Stomach (tissue), 9 donors: Measurements from ENCODE around the gene FITM1. TPM values are rescaled to one million over a fixed set of nuclear protein-coding genes. Genes with fewer than 3 reads are reported as not detected.

Source experiments
- DNase-seq, 2 donors: peaks; one replicate each; pipeline versions ENCODE4 v3.0.0 to v3.0.0-alpha.2; 2013 to 2019
- H3K27ac ChIP-seq, 5 donors: fragments of 200-600 bp in 4 of 5; sonication (generic) in 4 of 5; one replicate each; pipeline ENCODE4 v1.5.1; 2013 to 2019; ENCODE audit warnings: mild to moderate bottlenecking in 1 of 5, moderate library complexity in 1 of 5
- H3K27me3 ChIP-seq, 3 donors: fragments of 200-600 bp; sonication (generic); one replicate each; pipeline ENCODE4 v1.5.1; 2017 to 2019; ENCODE audit warnings: mixed run types in 1 of 3
- H3K36me3 ChIP-seq, 4 donors: fragments of 200-600 bp; sonication (generic); 1 replicate in 3 of 4; 2 replicates in 1 of 4; pipeline ENCODE4 v1.5.1; 2016 to 2019
- H3K4me1 ChIP-seq, 4 donors: fragments of 200-600 bp; sonication (generic); one replicate each; pipeline ENCODE4 v1.5.1; 2016 to 2019
- H3K4me3 ChIP-seq, 4 donors: fragments of 200-600 bp; sonication (generic) in 3 of 4; one replicate each; pipeline ENCODE4 v1.5.1; 2016 to 2019; ENCODE audit warnings: mild to moderate bottlenecking in 1 of 4
- H3K9me3 ChIP-seq, 4 donors: fragments of 200-600 bp; sonication (generic); one replicate each; pipeline ENCODE4 v1.5.1; 2016 to 2019
- EP300 ChIP-seq: sonication (generic); formaldehyde crosslinking; IDR thresholded peaks from one replicate; pipeline ENCODE4 v1.6.1; 2017; ENCODE audit warnings: antibody characterized with exemption
- POLR2A ChIP-seq, 4 donors: fragments of 450-650 bp; IDR thresholded peaks; one replicate each; pipeline ENCODE4 v1.6.1; 2016; ENCODE audit warnings: antibody characterized with exemption in 4 of 4, control low read depth in 2 of 4, mild to moderate bottlenecking in 1 of 4, moderate library complexity in 1 of 4
- POLR2AphosphoS5 ChIP-seq, 3 donors: sonication (generic); formaldehyde crosslinking; IDR thresholded peaks; one replicate each; pipeline ENCODE4 v1.6.1; 2016; ENCODE audit warnings: antibody characterized with exemption in 3 of 3
- WGBS, 5 donors: extraction: QIAGEN DNeasy Blood & Tissue Kit in 3 of 5; methylation state at CpG; one replicate each; pipeline versions ENCODE4 v1.1.5 to v1.1.7; 2013 to 2018; 5-methylcytosine and 5-hydroxymethylcytosine counted together
- intact Hi-C: fragments of 100-400 bp; cut with DNase I; formaldehyde crosslinking; loops from one replicate; pipeline ENCODE4 v1.15.1; 2023; ENCODE audit warnings: low total_unique reads
- polyA plus RNA-seq, 3 donors: library from polyadenylated mRNA; stranded (reverse); fragments of 200-250 nt; gene quantifications; one replicate each; pipeline ENCODE4 v1.2.3, GENCODE V29; 2013
- total RNA-seq, 5 donors: library from RNA; depleted of rRNA; stranded (reverse); fragments of >200 nt; gene quantifications; one replicate each; pipeline versions ENCODE4 v1.1.0 to v1.2.3, GENCODE V29; 2014 to 2016
- TF ChIP-seq, protein P1 (sequence below), 7 experiments: fragments of 450-650 bp in 4 of 7; fragments of 200-600 bp in 3 of 7; sonication (generic) in 3 of 7; IDR thresholded peaks; one replicate each; pipeline ENCODE4 v1.5.1; 2016 to 2019; ENCODE audit warnings: antibody characterized with exemption in 7 of 7, control low read depth in 2 of 7, mild to moderate bottlenecking in 1 of 7
- donor health status: healthy with polysubstance abuse.
- donor health status: Bipolar disorder and iron deficiency.
- donor health status: healthy.

FITM1 gene
- total and polyA plus RNA-seq, 8 donors, result 0.87 to 80.5 (median 2.2) TPM; not detected in 3

DNA sequence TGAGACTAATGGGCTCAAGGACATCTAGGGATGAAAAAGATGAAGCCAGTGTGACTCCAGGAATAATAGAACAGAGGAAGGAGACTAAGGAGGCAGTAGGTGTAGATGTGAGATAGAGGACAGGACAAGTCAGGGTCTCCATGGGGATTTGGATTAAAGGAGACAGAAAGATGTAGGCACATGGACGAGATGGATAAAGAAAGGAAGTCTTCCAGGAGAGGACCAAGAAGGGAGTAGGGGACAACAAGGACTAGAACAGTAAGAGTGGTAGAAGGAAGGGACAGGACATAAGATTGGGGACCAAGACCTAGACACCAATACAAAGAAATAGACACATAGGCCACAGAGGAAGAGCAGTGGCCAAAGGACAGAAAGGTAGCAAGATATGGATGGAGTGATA lies 43.5 kb upstream of the FITM1 start:
- Histone ChIP-seq H3K9me3 (no peaks in the 10 kb centered on the region), H3K27me3 (peaks cover 0 to 8% (median 0%) of the 10 kb centered on the region in 3 donors), H3K27ac (no peak overlapping the region), H3K4me3 (no peak overlapping the region), H3K4me1 (peaks cover 0 to 18% (median 8%) of the 10 kb centered on the region in 4 donors), H3K36me3 (no peaks in the 10 kb centered on the region)
- intact Hi-C loops, result no loop called here
- WGBS, 5 donors, result 84 to 93% (median 89%) methylated on average over 1 of the region's 1 CpG
- TF ChIP-seq POLR2AphosphoS5 (IDR thresholded peaks at IDR 0.05), result no peak
- no peak for TF ChIP-seq POLR2A (IDR thresholded peaks at IDR 0.05)
- no peak for TF ChIP-seq EP300
- TF ChIP-seq, protein P1, sequence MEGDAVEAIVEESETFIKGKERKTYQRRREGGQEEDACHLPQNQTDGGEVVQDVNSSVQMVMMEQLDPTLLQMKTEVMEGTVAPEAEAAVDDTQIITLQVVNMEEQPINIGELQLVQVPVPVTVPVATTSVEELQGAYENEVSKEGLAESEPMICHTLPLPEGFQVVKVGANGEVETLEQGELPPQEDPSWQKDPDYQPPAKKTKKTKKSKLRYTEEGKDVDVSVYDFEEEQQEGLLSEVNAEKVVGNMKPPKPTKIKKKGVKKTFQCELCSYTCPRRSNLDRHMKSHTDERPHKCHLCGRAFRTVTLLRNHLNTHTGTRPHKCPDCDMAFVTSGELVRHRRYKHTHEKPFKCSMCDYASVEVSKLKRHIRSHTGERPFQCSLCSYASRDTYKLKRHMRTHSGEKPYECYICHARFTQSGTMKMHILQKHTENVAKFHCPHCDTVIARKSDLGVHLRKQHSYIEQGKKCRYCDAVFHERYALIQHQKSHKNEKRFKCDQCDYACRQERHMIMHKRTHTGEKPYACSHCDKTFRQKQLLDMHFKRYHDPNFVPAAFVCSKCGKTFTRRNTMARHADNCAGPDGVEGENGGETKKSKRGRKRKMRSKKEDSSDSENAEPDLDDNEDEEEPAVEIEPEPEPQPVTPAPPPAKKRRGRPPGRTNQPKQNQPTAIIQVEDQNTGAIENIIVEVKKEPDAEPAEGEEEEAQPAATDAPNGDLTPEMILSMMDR (IDR thresholded peaks at IDR 0.05), result no peak
- no peak for DNase-seq

DNA sequence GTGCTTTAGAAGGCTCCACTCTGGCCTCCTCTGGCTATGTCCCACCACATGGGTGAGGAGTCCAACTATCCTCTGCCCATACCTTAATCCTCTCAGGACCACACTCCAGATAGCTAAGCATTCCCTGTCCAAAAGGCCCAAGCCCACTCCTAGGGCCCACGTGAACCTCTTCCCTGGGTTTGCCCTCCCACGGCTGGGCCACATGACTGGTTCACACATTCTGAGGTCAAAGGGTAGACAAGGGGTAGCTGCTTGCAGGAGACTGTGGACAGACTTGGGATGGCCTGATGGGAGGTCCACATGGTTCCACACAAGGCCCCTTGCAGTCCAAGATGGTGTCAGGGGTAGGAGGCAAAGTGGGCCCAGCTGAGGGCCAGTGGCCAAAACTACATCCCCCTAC lies 42.4 kb upstream of the FITM1 start:
- TF ChIP-seq, protein P1 (IDR thresholded peaks at IDR 0.05), result no peak
- TF ChIP-seq POLR2AphosphoS5 (IDR thresholded peaks at IDR 0.05) (no peak), POLR2A (IDR thresholded peaks at IDR 0.05) (no peak), EP300 (no peak)
- Histone ChIP-seq H3K4me3 (no peak overlapping the region), H3K36me3 (no peaks in the 10 kb centered on the region), H3K9me3 (no peaks in the 10 kb centered on the region), H3K27me3 (no peaks in the 10 kb centered on the region), H3K27ac (no peak overlapping the region), H3K4me1 (peaks cover 4 to 28% (median 15%) of the 10 kb centered on the region in 4 donors)
- no peak for DNase-seq
- intact Hi-C loops, result no loop called here
- WGBS, 5 donors, result 81 to 92% (median 83%) methylated on average over 2 of the region's 2 CpGs

DNA sequence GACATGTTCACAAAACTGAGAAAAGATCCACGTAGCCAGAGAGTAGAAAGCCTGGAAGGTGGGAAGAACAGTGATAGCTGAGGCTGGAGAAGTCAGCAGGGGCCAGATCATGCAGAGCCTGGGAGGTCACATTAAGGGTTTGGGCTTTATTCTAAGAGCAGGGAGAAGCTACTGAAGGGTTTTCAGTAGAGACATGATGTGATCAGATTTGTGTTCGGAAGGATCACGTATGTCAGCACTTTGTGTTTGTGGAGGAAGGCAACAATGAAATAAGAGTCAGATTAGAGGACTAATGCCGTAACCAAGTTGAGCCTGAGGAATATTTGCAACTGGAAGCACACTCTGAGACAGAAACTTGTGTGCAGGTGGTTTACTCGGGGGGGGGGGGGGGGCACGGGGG lies 40.6 kb upstream of the FITM1 start:
- Histone ChIP-seq H3K9me3 (no peaks in the 10 kb centered on the region), H3K36me3 (no peaks in the 10 kb centered on the region), H3K4me1 (peaks cover 10 to 41% (median 23%) of the 10 kb centered on the region in 4 donors), H3K27ac (no peak overlapping the region), H3K27me3 (no peaks in the 10 kb centered on the region), H3K4me3 (no peak overlapping the region)
- 64 to 79% (median 74%) methylated on average over 6 of the region's 6 CpGs for WGBS, 5 donors
- DNase-seq, result no peak
- TF ChIP-seq POLR2A (IDR thresholded peaks at IDR 0.05), result no peak
- TF ChIP-seq, protein P1 (IDR thresholded peaks at IDR 0.05), result no peak
- TF ChIP-seq POLR2AphosphoS5 (IDR thresholded peaks at IDR 0.05), result no peak
- TF ChIP-seq EP300, result no peak
- intact Hi-C loops, result no loop called here

DNA sequence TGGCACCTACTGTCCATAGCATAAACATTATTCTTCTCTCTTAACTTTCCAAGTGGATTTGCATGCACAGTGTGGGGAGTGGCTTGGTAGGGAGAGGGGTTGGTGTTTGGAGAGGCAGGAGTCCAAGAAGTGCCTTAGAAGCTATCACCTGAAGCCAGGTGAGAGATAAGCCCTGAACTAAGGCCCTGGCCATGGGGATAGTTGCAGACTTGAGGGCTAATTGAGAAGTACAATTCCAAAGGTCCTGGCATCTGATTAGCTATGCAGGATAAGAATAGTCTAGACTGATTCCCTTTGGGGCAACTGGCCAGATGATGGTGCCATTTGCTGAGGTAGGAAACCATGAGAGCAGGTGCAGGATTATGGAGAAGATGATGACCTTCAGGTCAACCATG lies 38.4 kb upstream of the FITM1 start:
- Histone ChIP-seq H3K9me3 (no peaks in the 10 kb centered on the region), H3K4me3 (no peak overlapping the region), H3K4me1 (peaks cover 10 to 50% (median 35%) of the 10 kb centered on the region in 4 donors), H3K27ac (peak overlapping the region in 3 of 5 donors; percentile 28 to 99 (median 94)), H3K27me3 (no peaks in the 10 kb centered on the region), H3K36me3 (no peaks in the 10 kb centered on the region)
- TF ChIP-seq POLR2AphosphoS5 (IDR thresholded peaks at IDR 0.05) (no peak), POLR2A (IDR thresholded peaks at IDR 0.05) (no peak), EP300 (no peak)
- TF ChIP-seq, protein P1 (IDR thresholded peaks at IDR 0.05), result no peak
- intact Hi-C loops, result no loop called here
- peak in 1 of 2 donors; percentile 65 for DNase-seq
